ENCODE data around the gene FLNB. TPM values are rescaled to one million over a fixed set of nuclear protein-coding genes. Genes with fewer than 3 reads are reported as not detected.
A peak's percentile ranks its signal among the peaks of the same experiment; 100 is the strongest.

The FLNB gene
- total RNA-seq, 1 experiment from 2014 or later: 83.4 TPM

GRCh38 chr3:58010562-58010961 lies 2.3 kb downstream of the FLNB start:
- Histone ChIP-seq H2BK15ac (ENCODE audit: low read depth, low read length) (no peak overlapping the region), H2AFZ (ENCODE audit: low read length) (no peak overlapping the region), H3K27ac (ENCODE audit: insufficient read length, low read depth, low read length) (no peak overlapping the region), H3K23ac (ENCODE audit: insufficient read length, low read depth, low read length) (no peak overlapping the region), H3K4me2 (ENCODE audit: insufficient read depth, insufficient read length, low read length) (peak overlapping the region; percentile 83), H3K79me1 (ENCODE audit: insufficient read depth, low read depth, low read length, poor library complexity, severe bottlenecking) (no peaks in the 10 kb centered on the region), H4K91ac (ENCODE audit: insufficient read length, low read depth, low read length) (no peak overlapping the region), H2BK12ac (ENCODE audit: insufficient read length, low read depth, low read length) (no peak overlapping the region), H3K4me1 (ENCODE audit: insufficient read depth, low read length) (peaks cover 13% of the 10 kb centered on the region; the same call in 1 of the 2 replicates), H3K23me2 (ENCODE audit: insufficient read length, low read depth, low read length, poor library complexity, severe bottlenecking) (peaks cover 13% of the 10 kb centered on the region), H4K8ac (replicated peaks; ENCODE audit: insufficient read length, low read depth, low read length) (no peak overlapping the region), H3K4ac (ENCODE audit: low read depth, low read length) (no peak overlapping the region), H2BK20ac (ENCODE audit: low read depth, low read length, poor library complexity, severe bottlenecking) (no peak overlapping the region), H3K9ac (ENCODE audit: extremely low read depth, insufficient read length, low read length) (no peak overlapping the region), H4K20me1 (ENCODE audit: control insufficient read depth, insufficient read depth, insufficient read length) (no peaks in the 10 kb centered on the region), H3K27me3 (ENCODE audit: insufficient read depth, low read length) (no peaks in the 10 kb centered on the region), H3K56ac (ENCODE audit: insufficient read length, low read depth, low read length) (no peak overlapping the region), H3T11ph (ENCODE audit: low read length) (no peak overlapping the region), H3K14ac (ENCODE audit: insufficient read depth, low read length) (no peak overlapping the region), H4K5ac (ENCODE audit: insufficient read length, low read depth, low read length) (no peak overlapping the region), H2AK5ac (ENCODE audit: insufficient read length, low read length) (no peak overlapping the region), H2BK5ac (ENCODE audit: insufficient read length, low read length) (no peak overlapping the region), H2BK120ac (ENCODE audit: low read depth, low read length, poor library complexity, severe bottlenecking) (no peak overlapping the region), H3K18ac (ENCODE audit: insufficient read length, low read depth, low read length) (no peak overlapping the region), H3K79me2 (ENCODE audit: insufficient read depth, low read length) (peaks cover 51% of the 10 kb centered on the region; the same call in 1 of the 2 replicates), H3K9me3 (ENCODE audit: control insufficient read depth, low read depth, low read length) (no peaks in the 10 kb centered on the region)
- Mint-ChIP-seq H3K4me1 (peaks cover 41 to 45% of the 10 kb centered on the region in 2 experiments), H3K9me3 (no peaks in the 10 kb centered on the region; a peak in 2 of 5 replicates), H3K4me3 (peak overlapping the region; percentile 91 to 94; a peak in 3 of 5 replicates), H3K36me3 (ENCODE audit: insufficient read depth in 1 of 3, low read depth in 3 of 3) (peaks cover 0 to 3% (median 0%) of the 10 kb centered on the region in 3 experiments; a peak in 1 of 7 replicates), H3K27me3 (ENCODE audit: low read depth) (no peaks in the 10 kb centered on the region), H3K27ac (peak overlapping the region in 1 of 3 experiments; percentile 49; a peak in 1 of 7 replicates)
- no peak for TF ChIP-seq CTCF (conservative IDR thresholded peaks at IDR 0.05)
- DNase-seq: no peak
- no CpG with 5 or more reads among the region's 5 CpGs for WGBS (ENCODE audit: extremely low coverage, insufficient read length, low lambda C conversion rate)

All from H9 (cell line).